ENCODE measurements around the gene PLK3. TPM values are rescaled to one million over a fixed set of nuclear protein-coding genes. Genes with fewer than 3 reads are reported as not detected.

Gene PLK3
- total RNA-seq, 1 experiment from 2014 or later, result 4.9 TPM

DNA sequence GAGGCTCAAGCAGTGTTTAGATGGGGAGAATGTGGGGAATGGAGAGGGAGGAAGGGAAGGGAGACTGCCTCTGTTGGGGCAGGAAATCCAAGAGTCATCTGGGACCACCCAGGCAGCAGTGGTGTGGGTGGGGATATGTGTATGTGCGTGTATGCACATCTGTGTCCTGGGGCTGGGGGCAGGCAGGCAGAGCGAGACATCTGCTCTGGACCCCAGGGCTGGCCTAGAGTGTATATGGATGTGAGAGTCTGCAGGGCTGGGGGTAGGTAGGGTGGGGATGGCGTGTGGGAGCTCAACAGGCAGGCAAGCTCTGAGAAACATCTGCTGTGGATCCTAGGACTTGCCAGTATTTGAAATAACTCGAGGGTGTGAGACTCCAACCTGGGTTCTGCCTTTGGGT lies 39.4 kb downstream of the PLK3 start:
- no peaks in the 10 kb centered on the region for H3K36me3 ChIP-seq (replicated peaks; ENCODE audit: control insufficient read depth, insufficient read depth, low read length)
- H3K4me3 ChIP-seq (ENCODE audit: insufficient read depth, low read depth, low read length), result no peak overlapping the region
- peaks cover 10% of the 10 kb centered on the region for H3K27me3 ChIP-seq (ENCODE audit: control insufficient read depth, insufficient read depth, low read length)
- DNase-seq, result no peak

GRCh38 chr1:44842486-44842861 lies 42.3 kb downstream of the PLK3 start:
- H3K4me3 ChIP-seq (ENCODE audit: insufficient read depth, low read depth, low read length), result peak overlapping the region; percentile 64
- H3K27me3 ChIP-seq (ENCODE audit: control insufficient read depth, insufficient read depth, low read length), result peaks cover 10% of the 10 kb centered on the region
- DNase-seq, result no peak
- no peaks in the 10 kb centered on the region for H3K36me3 ChIP-seq (replicated peaks; ENCODE audit: control insufficient read depth, insufficient read depth, low read length)

DNA sequence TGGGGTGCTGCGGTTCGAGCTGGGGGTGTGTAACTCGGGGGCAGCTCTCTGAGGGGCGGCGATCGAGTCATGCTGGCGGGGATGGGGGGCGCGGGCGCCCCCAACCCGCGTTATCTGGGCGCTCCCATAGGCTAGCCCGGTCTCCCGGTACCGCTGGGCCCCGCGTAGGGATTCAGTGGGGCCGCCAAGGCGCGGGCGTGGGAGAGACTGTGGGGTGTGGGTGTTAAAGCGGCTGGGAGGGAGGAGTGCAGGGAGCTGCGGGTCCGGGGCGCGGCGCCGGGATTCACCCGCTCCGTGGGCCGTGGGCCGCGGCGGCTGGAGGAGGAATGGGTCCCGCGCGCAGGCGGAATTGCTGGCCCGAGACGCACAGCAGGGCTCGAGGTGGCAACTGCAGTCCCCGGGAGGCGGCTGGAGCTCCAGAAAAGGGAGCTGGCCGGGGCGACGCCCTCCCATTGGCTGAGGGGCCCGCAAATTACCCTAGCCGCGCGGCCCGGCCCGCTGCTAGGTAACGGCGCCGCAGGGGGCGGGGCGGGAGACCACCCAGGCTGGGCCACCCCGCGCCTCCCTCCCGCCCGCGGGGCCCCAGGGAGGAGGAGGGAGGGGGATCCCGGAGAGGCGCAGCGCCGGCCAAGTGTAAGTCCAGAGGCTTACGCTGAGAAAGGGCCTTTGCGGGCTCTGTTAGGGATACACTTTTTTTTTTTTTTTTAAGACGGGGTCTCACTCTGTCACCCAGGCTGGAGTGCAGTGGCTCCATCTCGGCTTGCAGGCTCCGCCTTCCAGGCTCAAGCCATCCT lies 42.9 kb downstream of the PLK3 start, which contains the start of gene PTCH2:
PTCH2 (minus strand) TSS at position 392 of the 794 bp plus-strand sequence; CDS start at position 71, 321 bp downstream.
- peak; percentile 99 for DNase-seq
- Histone ChIP-seq H3K4me3 (ENCODE audit: insufficient read depth, low read depth, low read length) (peak within 1 kb of the TSS; percentile 64), H3K36me3 (replicated peaks; ENCODE audit: control insufficient read depth, insufficient read depth, low read length) (no peaks in the 10 kb centered on the region), H3K27me3 (ENCODE audit: control insufficient read depth, insufficient read depth, low read length) (peaks cover 10% of the 10 kb centered on the region)

GRCh38 chr1:44846985-44847384 lies 46.8 kb downstream of the PLK3 start:
- no peak for DNase-seq
- Histone ChIP-seq H3K36me3 (replicated peaks; ENCODE audit: control insufficient read depth, insufficient read depth, low read length) (peaks cover 1% of the 10 kb centered on the region; the same call in 1 of the 2 replicates), H3K4me3 (ENCODE audit: insufficient read depth, low read depth, low read length) (no peak overlapping the region), H3K27me3 (ENCODE audit: control insufficient read depth, insufficient read depth, low read length) (peaks cover 7% of the 10 kb centered on the region; the same call in 1 of the 2 replicates)

GRCh38 chr1:44847845-44848244 lies 47.7 kb downstream of the PLK3 start:
- H3K36me3 ChIP-seq (replicated peaks; ENCODE audit: control insufficient read depth, insufficient read depth, low read length), result peaks cover 1% of the 10 kb centered on the region; the same call in 1 of the 2 replicates
- DNase-seq, result no peak
- no peak overlapping the region for H3K4me3 ChIP-seq (ENCODE audit: insufficient read depth, low read depth, low read length)
- H3K27me3 ChIP-seq (ENCODE audit: control insufficient read depth, insufficient read depth, low read length), result peaks cover 2% of the 10 kb centered on the region; the same call in 1 of the 2 replicates

- H3K27me3 ChIP-seq (ENCODE audit: control insufficient read depth, insufficient read depth, low read length), result no peaks in the 10 kb centered on the region
- H3K4me3 ChIP-seq (ENCODE audit: insufficient read depth, low read depth, low read length), result no peak overlapping the region
- DNase-seq, result no peak
- peaks cover 3% of the 10 kb centered on the region; the same call in 1 of the 2 replicates for H3K36me3 ChIP-seq (replicated peaks; ENCODE audit: control insufficient read depth, insufficient read depth, low read length)
Observed at GRCh38 chr1:44848456-44849181, 48.4 kb downstream of the PLK3 start.

- H3K27me3 ChIP-seq (ENCODE audit: control insufficient read depth, insufficient read depth, low read length), result no peaks in the 10 kb centered on the region
- H3K36me3 ChIP-seq (replicated peaks; ENCODE audit: control insufficient read depth, insufficient read depth, low read length), result peaks cover 3% of the 10 kb centered on the region; the same call in 1 of the 2 replicates
- DNase-seq, result no peak
- no peak overlapping the region for H3K4me3 ChIP-seq (ENCODE audit: insufficient read depth, low read depth, low read length)
Observed at GRCh38 chr1:44849575-44850132, 49.5 kb downstream of the PLK3 start.

DNA sequence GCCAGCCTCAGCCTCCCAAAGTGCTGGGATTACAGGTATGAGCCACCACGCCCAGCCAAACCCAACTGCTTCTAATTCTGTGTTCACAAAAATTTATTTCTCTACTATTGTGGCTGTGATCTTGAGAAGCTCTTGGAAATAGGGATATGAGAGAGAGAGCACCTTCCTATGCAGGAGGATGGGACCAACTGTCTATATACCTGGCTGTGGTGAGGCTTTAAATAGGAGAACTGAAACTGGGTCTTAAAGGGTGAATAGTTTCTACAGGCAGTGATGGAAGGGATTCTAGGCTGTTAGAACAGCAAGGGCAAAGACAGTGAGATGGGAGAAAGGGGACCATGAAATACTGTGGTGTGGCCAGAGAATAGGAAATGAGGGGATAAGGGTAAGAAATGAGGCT lies 51.1 kb downstream of the PLK3 start:
- Histone ChIP-seq H3K27me3 (ENCODE audit: control insufficient read depth, insufficient read depth, low read length) (no peaks in the 10 kb centered on the region), H3K4me3 (ENCODE audit: insufficient read depth, low read depth, low read length) (no peak overlapping the region), H3K36me3 (replicated peaks; ENCODE audit: control insufficient read depth, insufficient read depth, low read length) (peaks cover 4% of the 10 kb centered on the region)
- no peak for DNase-seq

GRCh38 chr1:44853201-44853600 lies 53.0 kb downstream of the PLK3 start:
- H3K4me3 ChIP-seq (ENCODE audit: insufficient read depth, low read depth, low read length), result no peak overlapping the region
- peaks cover 4% of the 10 kb centered on the region for H3K36me3 ChIP-seq (replicated peaks; ENCODE audit: control insufficient read depth, insufficient read depth, low read length)
- H3K27me3 ChIP-seq (ENCODE audit: control insufficient read depth, insufficient read depth, low read length), result no peaks in the 10 kb centered on the region
- DNase-seq, result no peak

- DNase-seq, result no peak
- no peak overlapping the region for H3K4me3 ChIP-seq (ENCODE audit: insufficient read depth, low read depth, low read length)
- H3K36me3 ChIP-seq (replicated peaks; ENCODE audit: control insufficient read depth, insufficient read depth, low read length), result peaks cover 4% of the 10 kb centered on the region
- H3K27me3 ChIP-seq (ENCODE audit: control insufficient read depth, insufficient read depth, low read length), result no peaks in the 10 kb centered on the region
Observed at GRCh38 chr1:44854970-44855369, 54.8 kb downstream of the PLK3 start.

Other genes with a start within 250 kb of the PLK3 start
- gene TMEM53, start 125.9 kb upstream of the PLK3 start, total RNA-seq (2014; rRNA removed; shearing (Covaris generic)), result 6.0 and 9.0 TPM in 2 replicates
- gene ARMH1, start 125.7 kb upstream of the PLK3 start, total RNA-seq (2014; rRNA removed; shearing (Covaris generic)), result 0.62 TPM in 1 of 2 replicates, not detected in the other
- not detected in 2 replicates for gene RNU5D-1, start 69.2 kb upstream of the PLK3 start, total RNA-seq (2014; rRNA removed; shearing (Covaris generic))
- gene KIF2C, start 60.5 kb upstream of the PLK3 start, total RNA-seq (2014; rRNA removed; shearing (Covaris generic)), result 164 and 209 TPM in 2 replicates
- gene RPS8, start 24.8 kb upstream of the PLK3 start, total RNA-seq (2014; rRNA removed; shearing (Covaris generic)), result 3,197 and 3,561 TPM in 2 replicates
- 0.80 and 1.4 TPM in 2 replicates for gene BEST4, start 12.2 kb upstream of the PLK3 start, total RNA-seq (2014; rRNA removed; shearing (Covaris generic))
- gene DYNLT4, start 7.0 kb downstream of the PLK3 start, total RNA-seq (2014; rRNA removed; shearing (Covaris generic)), result 1.00 TPM in 1 of 2 replicates, not detected in the other
- gene BTBD19, start 8.1 kb downstream of the PLK3 start, total RNA-seq (2014; rRNA removed; shearing (Covaris generic)), result 0.78 and 1.4 TPM in 2 replicates
- 0.18 and 0.42 TPM in 2 replicates for gene PTCH2, start 42.9 kb downstream of the PLK3 start, total RNA-seq (2014; rRNA removed; shearing (Covaris generic))
- 56.8 and 60.1 TPM in 2 replicates for gene EIF2B3, start 186.2 kb downstream of the PLK3 start, total RNA-seq (2014; rRNA removed; shearing (Covaris generic))
- gene HECTD3, start 210.9 kb downstream of the PLK3 start, total RNA-seq (2014; rRNA removed; shearing (Covaris generic)), result 45.3 and 53.1 TPM in 2 replicates
- 257 and 408 TPM in 2 replicates for gene UROD, start 211.9 kb downstream of the PLK3 start, total RNA-seq (2014; rRNA removed; shearing (Covaris generic))

Measured in H7 (cell line).